ENCODE data around the gene DDX31. TPM values are rescaled to one million over a fixed set of nuclear protein-coding genes. Genes with fewer than 3 reads are reported as not detected.

The DDX31 gene
- total RNA-seq, 1 experiment from 2014 or later: 28.4 TPM

DNA sequence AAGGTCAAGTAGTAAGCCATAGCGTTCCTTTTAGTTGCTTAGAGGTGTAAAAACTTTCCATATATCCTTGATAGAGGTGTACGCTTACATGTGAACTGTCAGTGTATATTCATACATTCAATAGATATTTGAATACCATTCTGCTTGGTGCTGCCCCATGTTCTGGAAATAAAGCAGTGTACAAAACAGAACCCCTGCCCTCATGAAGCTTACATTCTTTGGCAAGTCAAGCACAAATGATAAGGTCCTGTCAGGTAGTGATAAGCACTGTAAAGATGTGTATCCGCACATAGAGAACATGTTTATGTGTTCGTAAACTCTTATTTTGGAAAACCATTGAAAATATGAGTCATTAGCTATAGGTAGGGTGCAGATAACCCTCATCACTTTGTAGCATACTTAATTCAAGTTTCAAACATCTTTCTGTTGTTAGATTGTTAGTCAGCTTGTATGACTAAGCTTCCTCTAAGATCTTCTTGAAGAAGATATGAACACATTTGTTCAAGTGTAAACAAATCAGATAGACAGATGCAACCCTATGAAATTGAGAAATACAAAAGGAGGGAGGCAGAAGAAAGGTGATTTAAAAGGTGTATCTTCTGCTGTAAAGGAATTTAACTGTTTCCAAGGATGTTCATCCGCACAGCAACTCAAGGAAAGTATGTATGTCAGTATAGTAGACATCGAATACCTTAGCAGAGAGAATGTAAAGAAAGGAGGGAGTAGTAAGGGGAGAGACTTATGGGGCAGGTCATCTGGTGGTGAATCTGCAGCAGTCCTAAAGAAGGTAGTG is 2.0 kb upstream of the DDX31 start:
- Histone ChIP-seq H3K18ac (ENCODE audit: insufficient read length, low read depth, low read length) (no peak overlapping the region), H3K9ac (ENCODE audit: extremely low read depth, insufficient read length, low read length) (peak overlapping the region; percentile 73), H2BK5ac (ENCODE audit: insufficient read length, low read length) (no peak overlapping the region), H3K4me2 (ENCODE audit: insufficient read depth, insufficient read length, low read length) (peak overlapping the region; percentile 81), H3K27ac (ENCODE audit: insufficient read length, low read depth, low read length) (no peak overlapping the region), H2BK20ac (ENCODE audit: low read depth, low read length, poor library complexity, severe bottlenecking) (no peak overlapping the region), H3K4ac (ENCODE audit: low read depth, low read length) (no peak overlapping the region), H3T11ph (ENCODE audit: low read length) (no peak overlapping the region), H2BK120ac (ENCODE audit: low read depth, low read length, poor library complexity, severe bottlenecking) (no peak overlapping the region), H2BK12ac (ENCODE audit: insufficient read length, low read depth, low read length) (no peak overlapping the region), H4K8ac (replicated peaks; ENCODE audit: insufficient read length, low read depth, low read length) (no peak overlapping the region), H2AK5ac (ENCODE audit: insufficient read length, low read length) (no peak overlapping the region), H3K79me2 (ENCODE audit: insufficient read depth, low read length) (peaks cover 49% of the 10 kb centered on the region), H3K23ac (ENCODE audit: insufficient read length, low read depth, low read length) (no peak overlapping the region), H2BK15ac (ENCODE audit: low read depth, low read length) (no peak overlapping the region), H2AFZ (ENCODE audit: low read length) (no peak overlapping the region), H4K91ac (ENCODE audit: insufficient read length, low read depth, low read length) (no peak overlapping the region), H3K4me1 (ENCODE audit: insufficient read depth, low read length) (no peaks in the 10 kb centered on the region; the same call in 1 of the 2 replicates), H3K23me2 (ENCODE audit: insufficient read length, low read depth, low read length, poor library complexity, severe bottlenecking) (peaks cover 5% of the 10 kb centered on the region), H3K14ac (ENCODE audit: insufficient read depth, low read length) (no peak overlapping the region), H4K5ac (ENCODE audit: insufficient read length, low read depth, low read length) (no peak overlapping the region), H3K79me1 (ENCODE audit: insufficient read depth, low read depth, low read length, poor library complexity, severe bottlenecking) (no peaks in the 10 kb centered on the region), H3K9me3 (ENCODE audit: control insufficient read depth, low read depth, low read length) (no peaks in the 10 kb centered on the region), H3K27me3 (ENCODE audit: insufficient read depth, low read length) (no peaks in the 10 kb centered on the region), H3K56ac (ENCODE audit: insufficient read length, low read depth, low read length) (no peak overlapping the region), H4K20me1 (ENCODE audit: control insufficient read depth, insufficient read depth, insufficient read length) (no peaks in the 10 kb centered on the region)
- Mint-ChIP-seq H3K27me3 (ENCODE audit: low read depth) (no peaks in the 10 kb centered on the region), H3K27ac (peak overlapping the region in 2 of 3 experiments; percentile 16 to 88; a peak in 1 of 7 replicates), H3K36me3 (ENCODE audit: insufficient read depth in 1 of 3, low read depth in 3 of 3) (peaks cover 13 to 24% (median 20%) of the 10 kb centered on the region in 3 experiments), H3K9me3 (no peaks in the 10 kb centered on the region), H3K4me3 (peak overlapping the region; percentile 92 to 94), H3K4me1 (peaks cover 38 to 41% of the 10 kb centered on the region in 2 experiments)
- DNase-seq: no peak
- no CpG with 5 or more reads among the region's 6 CpGs for WGBS (ENCODE audit: extremely low coverage, insufficient read length, low lambda C conversion rate)
- TF ChIP-seq, protein P1, sequence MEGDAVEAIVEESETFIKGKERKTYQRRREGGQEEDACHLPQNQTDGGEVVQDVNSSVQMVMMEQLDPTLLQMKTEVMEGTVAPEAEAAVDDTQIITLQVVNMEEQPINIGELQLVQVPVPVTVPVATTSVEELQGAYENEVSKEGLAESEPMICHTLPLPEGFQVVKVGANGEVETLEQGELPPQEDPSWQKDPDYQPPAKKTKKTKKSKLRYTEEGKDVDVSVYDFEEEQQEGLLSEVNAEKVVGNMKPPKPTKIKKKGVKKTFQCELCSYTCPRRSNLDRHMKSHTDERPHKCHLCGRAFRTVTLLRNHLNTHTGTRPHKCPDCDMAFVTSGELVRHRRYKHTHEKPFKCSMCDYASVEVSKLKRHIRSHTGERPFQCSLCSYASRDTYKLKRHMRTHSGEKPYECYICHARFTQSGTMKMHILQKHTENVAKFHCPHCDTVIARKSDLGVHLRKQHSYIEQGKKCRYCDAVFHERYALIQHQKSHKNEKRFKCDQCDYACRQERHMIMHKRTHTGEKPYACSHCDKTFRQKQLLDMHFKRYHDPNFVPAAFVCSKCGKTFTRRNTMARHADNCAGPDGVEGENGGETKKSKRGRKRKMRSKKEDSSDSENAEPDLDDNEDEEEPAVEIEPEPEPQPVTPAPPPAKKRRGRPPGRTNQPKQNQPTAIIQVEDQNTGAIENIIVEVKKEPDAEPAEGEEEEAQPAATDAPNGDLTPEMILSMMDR (conservative IDR thresholded peaks at IDR 0.05): no peak
